Mucosa of stomach (tissue), 1 donor: Measurements from ENCODE around the gene JUND.

ENCODE experiments used
- H3K27me3 ChIP-seq: one replicate; pipeline ENCODE4 v1.7.0; 2013; ENCODE audit warnings: mild to moderate bottlenecking, low read length; ENCODE audit not compliant: control insufficient read depth, insufficient read depth
- H3K36me3 ChIP-seq: one replicate; pipeline ENCODE4 v1.7.0; 2013; ENCODE audit warnings: low read length; ENCODE audit not compliant: control insufficient read depth, insufficient read depth
- H3K4me1 ChIP-seq: one replicate; pipeline ENCODE4 v1.7.0; 2013; ENCODE audit warnings: mild to moderate bottlenecking, low read length; ENCODE audit not compliant: control insufficient read depth, insufficient read depth
- H3K4me3 ChIP-seq: one replicate; pipeline ENCODE4 v1.7.0; 2013; ENCODE audit warnings: low read length
- H3K9ac ChIP-seq: one replicate; pipeline ENCODE4 v1.7.0; 2013; ENCODE audit warnings: mild to moderate bottlenecking, low read length, moderate library complexity
- H3K9me3 ChIP-seq: one replicate; pipeline ENCODE4 v1.7.0; 2013; ENCODE audit warnings: mild to moderate bottlenecking, low read length, moderate library complexity; ENCODE audit not compliant: control insufficient read depth
- donor health status: Pancreatic carcinoma.

Gene JUND

GRCh38 chr19:18257503-18258470, 23.6 kb downstream of the JUND start:
- H3K9me3 ChIP-seq = no peaks in the 10 kb centered on the region
- H3K4me1 ChIP-seq = peaks cover 25% of the 10 kb centered on the region
- H3K27me3 ChIP-seq = no peaks in the 10 kb centered on the region
- H3K9ac ChIP-seq = no peak overlapping the region
- no peaks in the 10 kb centered on the region for H3K36me3 ChIP-seq
- no peak overlapping the region for H3K4me3 ChIP-seq

- Histone ChIP-seq H3K36me3 (no peaks in the 10 kb centered on the region), H3K4me1 (peaks cover 32% of the 10 kb centered on the region), H3K9ac (peak overlapping the region; percentile 80), H3K27me3 (no peaks in the 10 kb centered on the region), H3K9me3 (no peaks in the 10 kb centered on the region), H3K4me3 (peak overlapping the region; percentile 39)
Measured at GRCh38 chr19:18254546-18255503, 26.6 kb downstream of the JUND start.

- Histone ChIP-seq H3K9me3 (no peaks in the 10 kb centered on the region), H3K4me1 (peaks cover 32% of the 10 kb centered on the region), H3K27me3 (no peaks in the 10 kb centered on the region), H3K4me3 (peak overlapping the region; percentile 39), H3K36me3 (no peaks in the 10 kb centered on the region), H3K9ac (peak overlapping the region; percentile 80)
Measured at GRCh38 chr19:18253716-18254115, 27.7 kb downstream of the JUND start.

- Histone ChIP-seq H3K4me1 (peaks cover 32% of the 10 kb centered on the region), H3K27me3 (no peaks in the 10 kb centered on the region), H3K9ac (peak overlapping the region; percentile 80), H3K4me3 (no peak overlapping the region), H3K9me3 (no peaks in the 10 kb centered on the region), H3K36me3 (no peaks in the 10 kb centered on the region)
Measured at GRCh38 chr19:18253130-18253529, 28.3 kb downstream of the JUND start.

GRCh38 chr19:18252370-18252717, 29.1 kb downstream of the JUND start:
- no peak overlapping the region for H3K4me3 ChIP-seq
- peaks cover 32% of the 10 kb centered on the region for H3K4me1 ChIP-seq
- no peaks in the 10 kb centered on the region for H3K36me3 ChIP-seq
- H3K27me3 ChIP-seq = no peaks in the 10 kb centered on the region
- H3K9me3 ChIP-seq = no peaks in the 10 kb centered on the region
- peak overlapping the region; percentile 23 for H3K9ac ChIP-seq

- H3K9me3 ChIP-seq = no peaks in the 10 kb centered on the region
- H3K4me3 ChIP-seq = no peak overlapping the region
- H3K4me1 ChIP-seq = peaks cover 32% of the 10 kb centered on the region
- no peaks in the 10 kb centered on the region for H3K27me3 ChIP-seq
- H3K36me3 ChIP-seq = no peaks in the 10 kb centered on the region
- H3K9ac ChIP-seq = peak overlapping the region; percentile 23
Measured at GRCh38 chr19:18251587-18252369, 29.6 kb downstream of the JUND start.

- Histone ChIP-seq H3K27me3 (no peaks in the 10 kb centered on the region), H3K4me3 (no peak overlapping the region), H3K4me1 (peaks cover 25% of the 10 kb centered on the region), H3K36me3 (no peaks in the 10 kb centered on the region), H3K9me3 (no peaks in the 10 kb centered on the region), H3K9ac (no peak overlapping the region)
Measured at GRCh38 chr19:18249834-18250233, 31.6 kb downstream of the JUND start.

- Histone ChIP-seq H3K4me3 (no peak overlapping the region), H3K27me3 (no peaks in the 10 kb centered on the region), H3K4me1 (no peaks in the 10 kb centered on the region), H3K9ac (no peak overlapping the region), H3K36me3 (no peaks in the 10 kb centered on the region), H3K9me3 (no peaks in the 10 kb centered on the region)
Measured at GRCh38 chr19:18245297-18245696, 36.1 kb downstream of the JUND start.

- Histone ChIP-seq H3K36me3 (no peaks in the 10 kb centered on the region), H3K4me3 (no peak overlapping the region), H3K9me3 (no peaks in the 10 kb centered on the region), H3K27me3 (peaks cover 5% of the 10 kb centered on the region), H3K4me1 (no peaks in the 10 kb centered on the region), H3K9ac (no peak overlapping the region)
Measured at GRCh38 chr19:18239303-18239702, 42.1 kb downstream of the JUND start.

- Histone ChIP-seq H3K9ac (no peak overlapping the region), H3K4me1 (peaks cover 3% of the 10 kb centered on the region), H3K9me3 (no peaks in the 10 kb centered on the region), H3K36me3 (no peaks in the 10 kb centered on the region), H3K27me3 (peaks cover 40% of the 10 kb centered on the region), H3K4me3 (no peak overlapping the region)
Measured at GRCh38 chr19:18234194-18234593, 47.2 kb downstream of the JUND start.

GRCh38 chr19:18233224-18233825, 48.1 kb downstream of the JUND start:
- H3K9ac ChIP-seq = no peak overlapping the region
- H3K27me3 ChIP-seq = peaks cover 40% of the 10 kb centered on the region
- peaks cover 3% of the 10 kb centered on the region for H3K4me1 ChIP-seq
- no peaks in the 10 kb centered on the region for H3K36me3 ChIP-seq
- H3K9me3 ChIP-seq = no peaks in the 10 kb centered on the region
- H3K4me3 ChIP-seq = no peak overlapping the region
